ENCODE measurements around the gene POLA2. TPM values are rescaled to one million over a fixed set of nuclear protein-coding genes. Genes with fewer than 3 reads are reported as not detected.

POLA2 gene
- total and polyA plus RNA-seq, 2 donors = 7.3 to 21.0 TPM

- no peak for DNase-seq (ENCODE audit: low read depth in 6 of 9, low spot score in 9 of 9)
- peaks cover 0 to 9% of the 10 kb centered on the region in 2 donors for H3K4me1 ChIP-seq (ENCODE audit: control insufficient read depth in 2 of 2, insufficient read depth in 2 of 2, low read length in 2 of 2)
Measured at GRCh38 chr11:65297026-65297672, 35.4 kb downstream of the POLA2 start.

GRCh38 chr11:65298131-65298535 lies 36.4 kb downstream of the POLA2 start:
- Histone ChIP-seq H3K4me1 (ENCODE audit: control insufficient read depth in 2 of 2, insufficient read depth in 2 of 2, low read length in 2 of 2) (peaks cover 0 to 10% of the 10 kb centered on the region in 2 donors), H3K36me3 (ENCODE audit: control insufficient read depth in 2 of 2, insufficient read depth in 2 of 2, low read length in 1 of 2) (peaks cover 67 to 77% of the 10 kb centered on the region in 2 donors), H3K27me3 (ENCODE audit: control insufficient read depth in 2 of 2, insufficient read depth in 1 of 2, low read length in 1 of 2) (no peaks in the 10 kb centered on the region), H3K9me3 (ENCODE audit: control insufficient read depth in 2 of 2, insufficient read depth in 1 of 2, low read length in 1 of 2) (peaks cover 0 to 3% of the 10 kb centered on the region in 2 donors), H3K4me3 (ENCODE audit: low read length in 2 of 2) (no peak overlapping the region), H3K27ac (ENCODE audit: low read depth in 1 of 2, low read length in 1 of 2) (no peak overlapping the region)
- no peak for DNase-seq (ENCODE audit: low read depth in 6 of 9, low spot score in 9 of 9)
- WGBS = 96% methylated on average over 8 of the region's 8 CpGs

More at GRCh38 chr11:65297026-65297672, 35.4 kb downstream of the POLA2 start:
- Histone ChIP-seq H3K27ac (ENCODE audit: low read depth in 1 of 2, low read length in 1 of 2) (no peak overlapping the region), H3K27me3 (ENCODE audit: control insufficient read depth in 2 of 2, insufficient read depth in 1 of 2, low read length in 1 of 2) (no peaks in the 10 kb centered on the region), H3K36me3 (ENCODE audit: control insufficient read depth in 2 of 2, insufficient read depth in 2 of 2, low read length in 1 of 2) (peaks cover 76 to 86% of the 10 kb centered on the region in 2 donors), H3K4me3 (ENCODE audit: low read length in 2 of 2) (no peak overlapping the region), H3K9me3 (ENCODE audit: control insufficient read depth in 2 of 2, insufficient read depth in 1 of 2, low read length in 1 of 2) (peaks cover 0 to 3% of the 10 kb centered on the region in 2 donors)
- 93% methylated on average over 12 of the region's 12 CpGs for WGBS

DNA sequence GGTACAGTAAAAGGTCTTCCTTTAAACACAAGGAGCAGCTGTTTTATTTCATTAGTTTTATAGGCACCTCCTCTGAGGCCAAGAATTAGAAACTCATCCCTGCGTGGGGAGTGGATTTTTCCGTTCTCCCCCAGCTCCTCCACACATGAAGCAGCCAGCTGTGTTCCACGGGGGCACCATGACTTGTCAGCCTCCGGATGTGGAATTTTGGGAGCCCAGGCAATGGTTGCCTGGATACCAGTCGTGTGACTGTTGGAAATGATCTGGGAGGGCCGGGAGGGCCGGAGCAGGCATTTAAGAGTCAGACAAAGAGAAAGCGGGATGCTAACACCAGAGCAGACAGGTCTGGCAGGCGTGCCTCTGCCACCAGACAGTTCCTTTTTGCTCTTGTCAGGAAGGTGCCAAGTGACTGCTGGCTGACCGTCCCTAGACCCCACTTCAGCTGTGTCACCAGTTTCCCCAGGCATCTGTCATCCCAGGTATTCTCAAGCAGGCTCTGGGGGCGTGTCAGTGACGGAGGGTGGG lies 37.0 kb downstream of the POLA2 start:
- Histone ChIP-seq H3K4me3 (ENCODE audit: low read length in 2 of 2) (no peak overlapping the region), H3K9me3 (ENCODE audit: control insufficient read depth in 2 of 2, insufficient read depth in 1 of 2, low read length in 1 of 2) (peaks cover 0 to 3% of the 10 kb centered on the region in 2 donors), H3K4me1 (ENCODE audit: control insufficient read depth in 2 of 2, insufficient read depth in 2 of 2, low read length in 2 of 2) (peaks cover 0 to 10% of the 10 kb centered on the region in 2 donors), H3K27me3 (ENCODE audit: control insufficient read depth in 2 of 2, insufficient read depth in 1 of 2, low read length in 1 of 2) (no peaks in the 10 kb centered on the region), H3K36me3 (ENCODE audit: control insufficient read depth in 2 of 2, insufficient read depth in 2 of 2, low read length in 1 of 2) (peaks cover 63 to 71% of the 10 kb centered on the region in 2 donors), H3K27ac (ENCODE audit: low read depth in 1 of 2, low read length in 1 of 2) (no peak overlapping the region)
- WGBS = 95% methylated on average over 12 of the region's 12 CpGs
- DNase-seq (ENCODE audit: low read depth in 6 of 9, low spot score in 9 of 9) = no peak

DNA sequence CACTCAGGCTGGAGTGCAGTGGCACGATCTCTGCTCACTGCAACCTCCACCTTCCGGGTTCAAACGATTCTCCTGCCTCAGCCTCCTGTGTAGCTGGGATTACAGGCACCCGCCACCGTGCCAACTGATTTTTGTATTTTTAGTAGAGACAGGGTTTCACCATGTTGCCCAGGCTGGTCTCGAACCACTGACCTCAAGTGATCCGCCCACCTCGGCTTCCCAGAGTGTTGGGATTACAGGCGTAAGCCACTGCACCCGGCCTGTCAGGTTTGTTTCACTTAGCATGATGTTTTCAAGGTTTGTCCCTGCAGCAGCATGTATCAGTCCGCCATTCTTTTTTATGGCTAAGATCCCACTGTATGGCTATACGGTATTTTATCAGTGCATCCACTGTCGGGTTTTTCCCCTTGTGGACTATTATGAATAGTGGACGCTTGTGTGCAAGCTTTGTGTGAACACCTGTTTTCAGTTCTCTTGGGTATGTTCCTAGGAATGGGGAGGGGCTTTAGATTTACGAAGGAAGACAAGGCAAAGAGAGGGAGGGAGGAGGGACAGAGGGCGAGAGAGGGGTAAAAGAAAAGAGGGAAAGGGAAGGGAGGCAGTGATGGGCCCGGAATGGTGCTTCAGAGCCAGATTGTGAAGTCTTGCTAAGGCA lies 39.0 kb downstream of the POLA2 start:
- WGBS = 96% methylated on average over 17 of the region's 17 CpGs
- Histone ChIP-seq H3K27me3 (ENCODE audit: control insufficient read depth in 2 of 2, insufficient read depth in 1 of 2, low read length in 1 of 2) (no peaks in the 10 kb centered on the region), H3K9me3 (ENCODE audit: control insufficient read depth in 2 of 2, insufficient read depth in 1 of 2, low read length in 1 of 2) (peaks cover 0 to 3% of the 10 kb centered on the region in 2 donors), H3K36me3 (ENCODE audit: control insufficient read depth in 2 of 2, insufficient read depth in 2 of 2, low read length in 1 of 2) (peaks cover 59 to 61% of the 10 kb centered on the region in 2 donors), H3K4me3 (ENCODE audit: low read length in 2 of 2) (no peak overlapping the region), H3K27ac (ENCODE audit: low read depth in 1 of 2, low read length in 1 of 2) (no peak overlapping the region), H3K4me1 (ENCODE audit: control insufficient read depth in 2 of 2, insufficient read depth in 2 of 2, low read length in 2 of 2) (peaks cover 0 to 10% of the 10 kb centered on the region in 2 donors)
- no peak for DNase-seq (ENCODE audit: low read depth in 6 of 9, low spot score in 9 of 9)

DNA sequence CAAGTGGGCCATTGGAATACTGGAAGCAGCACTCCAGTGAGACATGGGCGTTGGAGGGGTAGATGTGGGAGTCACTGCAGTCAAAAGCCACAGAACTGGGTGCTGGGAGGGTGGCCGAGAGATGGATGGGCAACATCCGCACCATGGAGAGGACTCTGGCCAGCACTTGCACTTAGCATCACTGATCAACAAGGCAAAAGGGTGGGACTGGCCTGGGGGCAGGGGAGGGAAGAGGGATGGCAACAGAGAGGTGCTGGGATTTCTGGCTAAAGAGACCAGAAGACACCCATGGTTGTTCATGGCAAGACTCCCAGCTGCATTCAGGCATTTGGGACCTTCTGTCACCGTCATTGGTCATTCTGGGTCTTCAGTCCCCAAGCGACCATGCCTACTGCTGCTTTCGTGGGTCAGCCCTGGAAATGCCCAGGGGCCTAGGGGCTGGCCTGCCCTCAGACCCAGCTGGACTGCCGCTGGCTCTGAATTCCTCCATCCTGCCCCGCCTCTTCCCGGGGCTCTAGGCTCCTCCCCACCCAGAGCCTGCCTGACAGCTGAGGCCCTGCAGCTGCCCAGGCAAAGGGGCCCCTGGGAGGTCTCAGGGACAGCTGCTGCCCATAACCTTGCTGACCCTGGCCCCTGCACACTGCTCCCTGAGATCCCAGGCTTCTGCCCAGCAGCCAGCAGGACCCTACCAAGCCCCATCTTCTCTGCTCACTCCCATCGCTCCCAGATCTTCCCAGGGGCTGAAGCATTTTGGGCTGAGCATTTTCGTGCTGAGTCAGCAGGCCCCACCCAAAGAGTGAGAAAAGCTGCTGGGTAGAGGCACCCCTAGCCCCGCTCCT lies 39.9 kb downstream of the POLA2 start:
- no peak overlapping the region for H3K4me3 ChIP-seq (ENCODE audit: low read length in 2 of 2)
- H3K27ac ChIP-seq (ENCODE audit: low read depth in 1 of 2, low read length in 1 of 2) = no peak overlapping the region
- peaks cover 52% of the 10 kb centered on the region in 2 donors for H3K36me3 ChIP-seq (ENCODE audit: control insufficient read depth in 2 of 2, insufficient read depth in 2 of 2, low read length in 1 of 2)
- H3K9me3 ChIP-seq (ENCODE audit: control insufficient read depth in 2 of 2, insufficient read depth in 1 of 2, low read length in 1 of 2) = peaks cover 0 to 3% of the 10 kb centered on the region in 2 donors
- WGBS = 85% methylated on average over 12 of the region's 12 CpGs
- no peaks in the 10 kb centered on the region for H3K27me3 ChIP-seq (ENCODE audit: control insufficient read depth in 2 of 2, insufficient read depth in 1 of 2, low read length in 1 of 2)
- H3K4me1 ChIP-seq (ENCODE audit: control insufficient read depth in 2 of 2, insufficient read depth in 2 of 2, low read length in 2 of 2) = peaks cover 0 to 10% of the 10 kb centered on the region in 2 donors
- no peak for DNase-seq (ENCODE audit: low read depth in 6 of 9, low spot score in 9 of 9)

DNA sequence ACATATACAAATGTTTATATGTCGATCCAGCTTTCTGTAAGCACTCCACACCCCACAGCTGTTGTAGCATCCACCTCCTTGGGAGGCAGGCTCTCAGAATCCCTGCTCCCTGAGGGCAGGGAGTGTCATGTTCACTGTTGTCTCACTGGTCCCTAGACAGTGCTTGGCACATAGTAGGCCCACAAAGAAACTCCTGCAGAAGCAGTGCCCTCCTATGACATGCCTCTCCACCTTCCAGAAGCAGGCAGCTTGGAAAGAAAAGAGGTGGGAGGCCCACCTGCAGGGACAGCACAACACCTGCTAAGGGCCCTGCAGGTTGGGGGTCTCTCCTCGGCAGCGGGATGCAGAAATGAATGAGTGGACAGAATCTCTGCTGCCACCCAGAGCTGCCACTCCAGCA lies 41.8 kb downstream of the POLA2 start:
- 99% methylated on average over 3 of the region's 3 CpGs for WGBS
- Histone ChIP-seq H3K36me3 (ENCODE audit: control insufficient read depth in 2 of 2, insufficient read depth in 2 of 2, low read length in 1 of 2) (peaks cover 36 to 37% of the 10 kb centered on the region in 2 donors), H3K4me1 (ENCODE audit: control insufficient read depth in 2 of 2, insufficient read depth in 2 of 2, low read length in 2 of 2) (peaks cover 0 to 14% of the 10 kb centered on the region in 2 donors), H3K27ac (ENCODE audit: low read depth in 1 of 2, low read length in 1 of 2) (no peak overlapping the region), H3K27me3 (ENCODE audit: control insufficient read depth in 2 of 2, insufficient read depth in 1 of 2, low read length in 1 of 2) (no peaks in the 10 kb centered on the region), H3K9me3 (ENCODE audit: control insufficient read depth in 2 of 2, insufficient read depth in 1 of 2, low read length in 1 of 2) (peaks cover 0 to 3% of the 10 kb centered on the region in 2 donors), H3K4me3 (ENCODE audit: low read length in 2 of 2) (no peak overlapping the region)
- DNase-seq (ENCODE audit: low read depth in 6 of 9, low spot score in 9 of 9) = no peak

DNA sequence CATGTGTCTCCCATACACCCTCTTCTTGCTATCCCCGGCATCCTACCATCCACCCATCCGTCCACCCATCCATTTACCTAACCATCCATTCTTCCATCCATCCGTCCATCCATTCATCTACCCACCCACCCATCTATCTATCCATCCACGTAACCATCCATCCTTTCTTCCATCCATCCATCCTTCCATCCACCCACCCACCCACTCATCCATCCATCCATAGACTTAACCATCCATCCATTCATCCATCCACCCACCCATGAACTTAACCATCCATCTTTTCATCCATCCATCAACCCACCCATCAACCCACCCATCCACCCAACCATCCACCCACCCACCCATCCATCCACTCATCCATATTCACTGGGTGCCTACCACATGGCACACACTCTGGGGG lies 42.3 kb downstream of the POLA2 start:
- Histone ChIP-seq H3K9me3 (ENCODE audit: control insufficient read depth in 2 of 2, insufficient read depth in 1 of 2, low read length in 1 of 2) (peaks cover 0 to 3% of the 10 kb centered on the region in 2 donors), H3K27ac (ENCODE audit: low read depth in 1 of 2, low read length in 1 of 2) (no peak overlapping the region), H3K27me3 (ENCODE audit: control insufficient read depth in 2 of 2, insufficient read depth in 1 of 2, low read length in 1 of 2) (no peaks in the 10 kb centered on the region), H3K4me1 (ENCODE audit: control insufficient read depth in 2 of 2, insufficient read depth in 2 of 2, low read length in 2 of 2) (peaks cover 0 to 18% of the 10 kb centered on the region in 2 donors), H3K4me3 (ENCODE audit: low read length in 2 of 2) (no peak overlapping the region), H3K36me3 (ENCODE audit: control insufficient read depth in 2 of 2, insufficient read depth in 2 of 2, low read length in 1 of 2) (peaks cover 31 to 32% of the 10 kb centered on the region in 2 donors)
- DNase-seq (ENCODE audit: low read depth in 6 of 9, low spot score in 9 of 9) = no peak
- WGBS = 98% methylated on average over 4 of the region's 4 CpGs

- Histone ChIP-seq H3K36me3 (ENCODE audit: control insufficient read depth in 2 of 2, insufficient read depth in 2 of 2, low read length in 1 of 2) (peaks cover 26 to 27% of the 10 kb centered on the region in 2 donors), H3K4me1 (ENCODE audit: control insufficient read depth in 2 of 2, insufficient read depth in 2 of 2, low read length in 2 of 2) (peaks cover 0 to 18% of the 10 kb centered on the region in 2 donors), H3K4me3 (ENCODE audit: low read length in 2 of 2) (no peak overlapping the region), H3K9me3 (ENCODE audit: control insufficient read depth in 2 of 2, insufficient read depth in 1 of 2, low read length in 1 of 2) (peaks cover 0 to 3% of the 10 kb centered on the region in 2 donors), H3K27me3 (ENCODE audit: control insufficient read depth in 2 of 2, insufficient read depth in 1 of 2, low read length in 1 of 2) (no peaks in the 10 kb centered on the region), H3K27ac (ENCODE audit: low read depth in 1 of 2, low read length in 1 of 2) (no peak overlapping the region)
- DNase-seq (ENCODE audit: low read depth in 6 of 9, low spot score in 9 of 9) = no peak
- 98% methylated on average over 7 of the region's 7 CpGs for WGBS
Measured at GRCh38 chr11:65304613-65305012, 42.9 kb downstream of the POLA2 start.

All from thymus (tissue), 11 donors.